ENCODE data around the gene VKORC1. TPM values are rescaled to one million over a fixed set of nuclear protein-coding genes. Genes with fewer than 3 reads are reported as not detected.

The VKORC1 gene
- total and polyA plus RNA-seq, 2 of the 4 experiments (the other 2 are of a cell fraction), result 65.2 to 317 TPM

DNA sequence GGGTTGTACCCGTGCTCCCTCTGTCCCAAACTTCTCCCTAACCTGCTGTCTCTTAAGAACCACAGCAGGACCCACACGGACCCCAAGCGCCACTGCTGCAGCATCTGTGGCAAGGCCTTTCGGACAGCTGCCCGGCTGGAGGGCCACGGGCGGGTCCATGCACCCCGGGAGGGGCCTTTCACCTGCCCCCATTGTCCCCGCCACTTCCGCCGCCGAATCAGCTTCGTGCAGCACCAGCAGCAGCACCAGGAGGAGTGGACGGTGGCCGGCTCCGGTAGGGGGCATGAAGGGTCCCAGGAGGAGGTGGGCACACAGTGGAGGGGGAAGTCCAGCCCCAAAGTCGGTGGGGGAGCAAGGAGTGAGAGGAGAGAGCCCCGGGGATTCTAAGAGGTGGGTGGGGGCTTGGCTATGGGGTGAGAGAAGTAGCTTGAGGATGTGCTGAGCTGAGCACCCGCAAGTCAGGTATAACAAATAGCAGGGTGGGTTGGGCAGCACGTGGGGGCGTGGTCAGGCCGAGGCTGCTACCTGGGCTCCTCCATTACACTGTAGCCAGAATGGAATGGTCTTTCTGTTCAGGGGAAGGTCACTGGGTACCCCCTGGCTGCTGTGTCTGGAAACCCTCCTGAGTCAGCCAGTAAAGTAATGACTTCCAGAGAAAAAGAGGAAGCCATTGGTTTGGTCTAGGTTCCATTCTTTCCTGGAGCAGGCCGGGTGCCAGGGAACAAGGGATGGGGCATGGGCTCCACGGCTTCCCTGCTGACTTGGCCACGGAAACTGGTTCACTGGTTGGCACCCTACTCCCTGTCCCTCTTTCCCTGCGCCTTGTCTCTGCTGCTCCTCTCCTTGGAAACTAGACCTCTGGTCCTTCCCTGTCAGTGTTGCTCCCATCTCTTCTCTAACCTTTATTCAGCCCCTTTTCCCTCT is 12.9 kb downstream of the VKORC1 start:
- no peak overlapping the region for H3K27ac ChIP-seq (ENCODE audit: insufficient read depth, low read length)
- H2AK5ac ChIP-seq (ENCODE audit: low read depth, low read length), result no peak overlapping the region
- H3K4me2 ChIP-seq (ENCODE audit: low read depth, low read length), result no peak overlapping the region
- 89% methylated on average over 15 of the region's 26 CpGs; no CpG with 5 or more reads in 1 of the 2 experiments for WGBS, 2 experiments (ENCODE audit: extremely low coverage in 2 of 2, insufficient read length in 1 of 2)
- no peak overlapping the region for H2AFZ ChIP-seq (replicated peaks; ENCODE audit: low read length, poor library complexity)
- H3K9me3 ChIP-seq (ENCODE audit: control insufficient read depth, insufficient read depth, low read length), result no peaks in the 10 kb centered on the region
- no peak overlapping the region for H2BK120ac ChIP-seq (ENCODE audit: low read depth, low read length)
- no peak overlapping the region for H4K91ac ChIP-seq (ENCODE audit: insufficient read depth, low read depth, low read length)
- no peak for ATAC-seq (ENCODE audit: low read depth)
- no peaks in the 10 kb centered on the region for H3K27me3 ChIP-seq (ENCODE audit: control insufficient read depth, insufficient read depth, low read length)
- no TSS peak for BruUV-seq (replicated peaks)
- H2BK20ac ChIP-seq (ENCODE audit: low read depth, low read length), result no peak overlapping the region
- CTCF ChIA-PET, result no interaction called here
- no peak overlapping the region for H4K5ac ChIP-seq (ENCODE audit: low read depth, low read length)
- no peak overlapping the region for H3K14ac ChIP-seq (replicated peaks; ENCODE audit: low read depth, low read length)
- peaks cover 3% of the 10 kb centered on the region; the same call in 1 of the 2 replicates for H3K9me1 ChIP-seq (ENCODE audit: insufficient read depth, low read length)
- H3K79me1 ChIP-seq (ENCODE audit: low read depth in 1 of 2, low read length in 2 of 2), result peaks cover 14 to 54% of the 10 kb centered on the region in 2 experiments
- no peak overlapping the region for H3K4ac ChIP-seq (ENCODE audit: low read depth, low read length)
- no peaks in the 10 kb centered on the region for H3K4me1 ChIP-seq (ENCODE audit: control insufficient read depth, insufficient read depth, low read length)
- no peak overlapping the region for H2AK9ac ChIP-seq (replicated peaks; ENCODE audit: low read depth, low read length, poor library complexity)
- POLR2A ChIA-PET (ENCODE audit: unreplicated experiment), result interaction anchor here (0.6 kb wide), 1 partner anchor 275 kb away, joined by 9 read pairs; no protein-coding TSS in a partner anchor
- no peak overlapping the region for H2BK5ac ChIP-seq (ENCODE audit: low read depth, low read length, poor library complexity, severe bottlenecking)
- no peak overlapping the region for H3K56ac ChIP-seq (ENCODE audit: extremely low read depth, insufficient read depth, low read length)
- no peak overlapping the region for H3K4me3 ChIP-seq (ENCODE audit: insufficient read depth, low read depth, low read length)
- H3K23ac ChIP-seq (ENCODE audit: low read depth, low read length), result no peak overlapping the region
- no peak overlapping the region for H3K9ac ChIP-seq (ENCODE audit: low read depth, low read length)
- peaks cover 81% of the 10 kb centered on the region for H3K36me3 ChIP-seq (ENCODE audit: control insufficient read depth, insufficient read depth, low read length)
- no peak overlapping the region for H2BK15ac ChIP-seq (ENCODE audit: low read depth, low read length)
- H4K20me1 ChIP-seq (ENCODE audit: insufficient read depth, low read length), result peaks cover 21% of the 10 kb centered on the region
- in situ Hi-C loops (cut with MboI; ENCODE audit: low sequenced_read_pairs), result loop anchor here (10.0 kb wide), 1 partner anchor 97 kb away; the partner anchor contains the start of gene HSD3B7
- H3K18ac ChIP-seq (ENCODE audit: low read depth, low read length), result no peak overlapping the region
- dilution Hi-C loops (cut with HindIII; ENCODE audit: low sequenced_read_pairs, unreplicated experiment), result no loop called here
- no peak for DNase-seq
- H4K8ac ChIP-seq (ENCODE audit: low read depth in 2 of 2, low read length in 2 of 2), result no peak overlapping the region
- intact Hi-C loops (cut with micrococcal nuclease), result no loop called here
- TF ChIP-seq CHD1 (IDR thresholded peaks at IDR 0.05; ENCODE audit: low read depth, low read length), result no peak
- TF ChIP-seq, protein P1, sequence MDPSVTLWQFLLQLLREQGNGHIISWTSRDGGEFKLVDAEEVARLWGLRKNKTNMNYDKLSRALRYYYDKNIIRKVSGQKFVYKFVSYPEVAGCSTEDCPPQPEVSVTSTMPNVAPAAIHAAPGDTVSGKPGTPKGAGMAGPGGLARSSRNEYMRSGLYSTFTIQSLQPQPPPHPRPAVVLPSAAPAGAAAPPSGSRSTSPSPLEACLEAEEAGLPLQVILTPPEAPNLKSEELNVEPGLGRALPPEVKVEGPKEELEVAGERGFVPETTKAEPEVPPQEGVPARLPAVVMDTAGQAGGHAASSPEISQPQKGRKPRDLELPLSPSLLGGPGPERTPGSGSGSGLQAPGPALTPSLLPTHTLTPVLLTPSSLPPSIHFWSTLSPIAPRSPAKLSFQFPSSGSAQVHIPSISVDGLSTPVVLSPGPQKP (IDR thresholded peaks at IDR 0.05; ENCODE audit: borderline replicate concordance, low read depth, low read length), result no peak
- TF ChIP-seq MAZ (IDR thresholded peaks at IDR 0.05; ENCODE audit: borderline replicate concordance, low read depth, low read length), result no peak
- no peak for TF ChIP-seq RCOR1 (IDR thresholded peaks at IDR 0.05; ENCODE audit: insufficient replicate concordance, low read length)
- TF ChIP-seq RFX5 (IDR thresholded peaks at IDR 0.05; ENCODE audit: low read depth, low read length), result no peak
- no peak for TF ChIP-seq NFE2L2 (IDR thresholded peaks at IDR 0.05; ENCODE audit: low read depth, low read length)
- no peak for TF ChIP-seq BHLHE40 (IDR thresholded peaks at IDR 0.05; ENCODE audit: low read depth, low read length)
- no peak for TF ChIP-seq FOS (IDR thresholded peaks at IDR 0.05; ENCODE audit: low read depth, low read length)
- no peak for TF ChIP-seq MAFK (IDR thresholded peaks at IDR 0.05; ENCODE audit: low read depth, low read length)
- TF ChIP-seq, protein P2, sequence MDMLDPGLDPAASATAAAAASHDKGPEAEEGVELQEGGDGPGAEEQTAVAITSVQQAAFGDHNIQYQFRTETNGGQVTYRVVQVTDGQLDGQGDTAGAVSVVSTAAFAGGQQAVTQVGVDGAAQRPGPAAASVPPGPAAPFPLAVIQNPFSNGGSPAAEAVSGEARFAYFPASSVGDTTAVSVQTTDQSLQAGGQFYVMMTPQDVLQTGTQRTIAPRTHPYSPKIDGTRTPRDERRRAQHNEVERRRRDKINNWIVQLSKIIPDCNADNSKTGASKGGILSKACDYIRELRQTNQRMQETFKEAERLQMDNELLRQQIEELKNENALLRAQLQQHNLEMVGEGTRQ (IDR thresholded peaks at IDR 0.05; ENCODE audit: low read depth, low read length), result no peak
- TF ChIP-seq CEBPB (IDR thresholded peaks at IDR 0.05; ENCODE audit: low read depth, low read length), result no peak
- TF ChIP-seq SMC3 (IDR thresholded peaks at IDR 0.05; ENCODE audit: low read depth, low read length), result no peak
- no peak for TF ChIP-seq CTCF (conservative IDR thresholded peaks at IDR 0.05; ENCODE audit: low read depth, low read length)
- no peak for TF ChIP-seq POLR2A (IDR thresholded peaks at IDR 0.05; ENCODE audit: low read depth, low read length)
